ENCODE data around the gene FAM229B.

GRCh38 chr6:112096901-112097300 is 9.5 kb downstream of the FAM229B start:
- TF ChIP-seq EZH2 (IDR thresholded peaks at IDR 0.05; ENCODE audit: insufficient read depth, poor library complexity, severe bottlenecking) (no peak), EZH2phosphoT487 (IDR thresholded peaks at IDR 0.05; ENCODE audit: insufficient read depth, low read depth) (no peak)
